Activated CD8-positive, alpha-beta T cell treated with anti-CD3 and anti-CD28 coated beads for 36 hours (primary cell): ENCODE measurements around the gene CORO7. TPM values are rescaled to one million over a fixed set of nuclear protein-coding genes. Genes with fewer than 3 reads are reported as not detected.

Experiments used
- ATAC-seq: fragments of 200-7000 bp; cut with Tn5 transposase; one replicate; pipeline ENCODE4 v1.10.0; 2021; ENCODE audit warnings: mild to moderate bottlenecking, moderate library complexity
- CTCF ChIA-PET: fragments of 350-600 bp; sonication (Branson Sonifier 250); formaldehyde crosslinking; loops from one replicate; lab custom pipeline; 2021; ENCODE audit warnings: antibody characterized with exemption; lab: Charles Lee
- POLR2A ChIA-PET: fragments of 350-600 bp; sonication (Branson Sonifier 250); formaldehyde crosslinking; loops from one replicate; lab custom pipeline; 2021; ENCODE audit warnings: antibody characterized with exemption; lab: Charles Lee
- DNase-seq: peaks from one replicate; pipeline ENCODE4 v3.0.0-alpha.2; 2020
- H3K27ac Mint-ChIP-seq: one replicate; pipeline ENCODE4 v1.8.0; 2021; ENCODE audit warnings: mild to moderate bottlenecking, mixed read lengths
- H3K27me3 Mint-ChIP-seq: one replicate; pipeline ENCODE4 v1.8.0; 2021; ENCODE audit warnings: mixed read lengths
- H3K36me3 Mint-ChIP-seq: one replicate; pipeline ENCODE4 v1.8.0; 2021; ENCODE audit warnings: low read depth, mixed read lengths
- H3K4me1 Mint-ChIP-seq: one replicate; pipeline ENCODE4 v1.8.0; 2021; ENCODE audit warnings: low read depth, mixed read lengths
- H3K4me3 Mint-ChIP-seq: one replicate; pipeline ENCODE4 v1.8.0; 2021; ENCODE audit warnings: mild to moderate bottlenecking, moderate library complexity, mixed read lengths
- H3K9me3 Mint-ChIP-seq: one replicate; pipeline ENCODE4 v1.8.0; 2021; ENCODE audit warnings: mixed read lengths
- intact Hi-C: fragments of 100-400 bp; cut with micrococcal nuclease; formaldehyde crosslinking; loops from one replicate; pipeline ENCODE4 v1.10.0; 2022
- total RNA-seq, 2 experiments: library from RNA; stranded (reverse); gene quantifications; one replicate each; pipeline ENCODE4 v1.2.3, GENCODE V29; 2021
- TF ChIP-seq, protein P1 (sequence below): fragments of 200-600 bp; IDR thresholded peaks from one replicate; pipeline ENCODE4 v1.8.0; 2022; ENCODE audit warnings: antibody characterized with exemption, mild to moderate bottlenecking

Gene CORO7
- total RNA-seq, 2 experiments from 2014 or later = 73.3 to 76.6 TPM

DNA sequence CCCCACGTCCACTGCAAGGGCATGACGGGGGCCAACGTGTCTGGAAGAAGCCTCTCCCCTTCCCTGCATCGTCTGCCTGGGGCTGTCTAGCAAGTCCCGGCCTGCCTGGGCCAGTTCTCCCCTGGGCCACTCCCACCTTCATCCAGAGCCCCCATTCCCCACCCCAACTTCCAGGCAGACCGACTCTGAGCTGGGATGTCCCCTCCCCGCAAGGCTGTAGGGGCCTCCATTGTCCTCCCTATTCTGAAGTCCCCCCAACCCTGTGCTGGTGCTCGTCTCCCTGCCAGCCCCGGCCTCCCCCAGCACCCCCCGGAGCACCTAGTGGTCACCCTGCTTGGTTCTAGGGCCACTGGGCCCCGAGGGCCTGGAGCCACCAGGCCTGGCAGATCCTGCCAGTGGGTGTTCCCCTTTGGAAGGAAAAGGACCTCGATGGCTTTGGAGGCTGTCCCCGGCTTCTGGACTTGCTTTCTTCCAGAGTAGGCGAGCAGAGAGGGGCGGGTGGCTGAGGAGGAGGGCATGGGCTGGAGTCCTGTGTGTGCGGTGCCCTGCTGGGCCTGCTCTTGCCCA is 95.7 kb downstream of the CORO7 start:
- CTCF ChIA-PET = interaction anchor here (1.1 to 1.6 kb wide), 3 partner anchors 10 to 82 kb away, joined by 5 to 6 read pairs (median 6); no protein-coding TSS in a partner anchor
- POLR2A ChIA-PET = interaction anchor here (1.0 kb wide), 1 partner anchor 47 kb away, joined by 3 read pairs; no protein-coding TSS in a partner anchor
- H3K36me3 Mint-ChIP-seq = no peaks in the 10 kb centered on the region
- H3K4me3 Mint-ChIP-seq = no peak overlapping the region
- intact Hi-C loops = no loop called here
- H3K9me3 Mint-ChIP-seq = no peaks in the 10 kb centered on the region
- no peak overlapping the region for H3K27ac Mint-ChIP-seq
- peaks cover 4% of the 10 kb centered on the region for H3K4me1 Mint-ChIP-seq
- H3K27me3 Mint-ChIP-seq = peaks cover 3% of the 10 kb centered on the region
- TF ChIP-seq, protein P1, sequence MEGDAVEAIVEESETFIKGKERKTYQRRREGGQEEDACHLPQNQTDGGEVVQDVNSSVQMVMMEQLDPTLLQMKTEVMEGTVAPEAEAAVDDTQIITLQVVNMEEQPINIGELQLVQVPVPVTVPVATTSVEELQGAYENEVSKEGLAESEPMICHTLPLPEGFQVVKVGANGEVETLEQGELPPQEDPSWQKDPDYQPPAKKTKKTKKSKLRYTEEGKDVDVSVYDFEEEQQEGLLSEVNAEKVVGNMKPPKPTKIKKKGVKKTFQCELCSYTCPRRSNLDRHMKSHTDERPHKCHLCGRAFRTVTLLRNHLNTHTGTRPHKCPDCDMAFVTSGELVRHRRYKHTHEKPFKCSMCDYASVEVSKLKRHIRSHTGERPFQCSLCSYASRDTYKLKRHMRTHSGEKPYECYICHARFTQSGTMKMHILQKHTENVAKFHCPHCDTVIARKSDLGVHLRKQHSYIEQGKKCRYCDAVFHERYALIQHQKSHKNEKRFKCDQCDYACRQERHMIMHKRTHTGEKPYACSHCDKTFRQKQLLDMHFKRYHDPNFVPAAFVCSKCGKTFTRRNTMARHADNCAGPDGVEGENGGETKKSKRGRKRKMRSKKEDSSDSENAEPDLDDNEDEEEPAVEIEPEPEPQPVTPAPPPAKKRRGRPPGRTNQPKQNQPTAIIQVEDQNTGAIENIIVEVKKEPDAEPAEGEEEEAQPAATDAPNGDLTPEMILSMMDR = no peak
- no peak for DNase-seq
- ATAC-seq = no peak

DNA sequence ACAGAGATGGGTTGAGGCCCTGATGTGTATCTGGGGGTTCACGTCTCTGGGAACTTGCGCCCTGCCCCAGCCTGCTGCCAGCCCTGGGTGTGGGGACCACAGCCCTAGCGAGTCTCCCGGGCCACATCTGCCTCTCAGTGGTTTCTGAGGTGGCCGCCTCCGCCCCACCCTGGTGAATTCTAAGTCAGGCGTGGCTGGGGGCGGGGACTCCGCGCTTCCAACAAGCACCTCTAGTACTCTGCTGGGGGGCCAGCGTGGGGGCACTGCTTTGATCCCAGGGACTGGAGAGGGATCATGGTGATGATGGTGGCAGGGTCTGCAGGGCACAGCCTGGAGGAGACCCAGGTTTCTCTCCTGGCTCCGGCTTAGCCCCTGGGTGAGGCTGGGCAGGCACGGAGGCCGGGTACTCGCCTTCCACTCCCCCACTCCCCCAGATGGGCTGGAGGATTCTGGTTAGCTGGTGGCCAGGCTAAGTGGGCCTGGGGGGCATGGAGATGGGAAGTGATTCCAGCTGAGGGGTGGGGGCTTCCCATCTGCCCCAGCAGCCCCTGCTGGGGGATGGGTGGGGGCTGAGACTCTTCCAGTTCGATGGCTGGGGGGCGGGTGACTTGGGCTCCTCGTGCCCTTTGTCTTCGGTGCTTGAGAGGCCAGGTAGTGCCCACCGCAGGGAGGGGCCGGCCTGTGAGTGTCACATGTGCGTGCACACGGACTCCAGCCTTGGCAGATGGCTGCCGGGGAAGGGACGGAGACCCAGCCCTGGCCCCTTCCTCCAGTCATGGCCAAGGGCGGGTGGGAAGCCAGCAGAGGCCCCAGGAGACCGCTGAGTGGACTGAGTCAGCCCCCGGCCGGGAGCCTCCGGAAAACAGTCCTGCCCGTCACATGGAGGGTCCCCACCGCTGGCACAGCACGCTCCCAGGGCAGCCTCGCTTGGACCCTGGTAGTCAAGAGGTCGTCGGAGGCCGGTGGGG is 96.7 kb downstream of the CORO7 start:
- ChIA-PET POLR2A (no interaction called here), CTCF (interaction anchor here (0.9 to 2.4 kb wide), 3 partner anchors 11 to 83 kb away, joined by 3 to 9 read pairs (median 6); no protein-coding TSS in a partner anchor)
- ATAC-seq (peak; percentile 70), DNase-seq (peak; percentile 87)
- Mint-ChIP-seq H3K9me3 (no peaks in the 10 kb centered on the region), H3K27me3 (peaks cover 6% of the 10 kb centered on the region), H3K36me3 (no peaks in the 10 kb centered on the region), H3K4me1 (peaks cover 6% of the 10 kb centered on the region), H3K27ac (no peak overlapping the region), H3K4me3 (no peak overlapping the region)
- TF ChIP-seq, protein P1 = no peak
- intact Hi-C loops = no loop called here

DNA sequence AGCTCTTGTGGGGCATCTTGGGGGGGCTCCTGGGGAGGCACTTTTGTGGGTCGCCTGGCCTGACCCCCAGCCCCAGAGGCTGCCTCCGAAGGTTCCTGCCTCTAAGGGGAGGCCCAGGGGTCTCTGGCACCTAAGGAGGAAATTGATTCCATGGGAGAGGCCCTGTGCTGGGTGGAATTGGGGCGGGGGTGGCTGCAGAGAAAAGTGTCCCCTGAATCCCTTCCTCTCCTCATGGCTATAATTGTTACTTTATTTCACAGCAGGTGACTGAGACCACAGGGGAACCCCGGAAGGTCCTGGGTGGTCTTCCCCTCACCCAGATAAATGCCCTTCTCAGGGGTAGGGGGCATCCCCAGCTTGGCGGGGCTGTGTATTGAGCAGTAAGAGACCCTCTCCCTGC is 97.4 kb downstream of the CORO7 start:
- intact Hi-C loops = no loop called here
- H3K4me3 Mint-ChIP-seq = no peak overlapping the region

DNA sequence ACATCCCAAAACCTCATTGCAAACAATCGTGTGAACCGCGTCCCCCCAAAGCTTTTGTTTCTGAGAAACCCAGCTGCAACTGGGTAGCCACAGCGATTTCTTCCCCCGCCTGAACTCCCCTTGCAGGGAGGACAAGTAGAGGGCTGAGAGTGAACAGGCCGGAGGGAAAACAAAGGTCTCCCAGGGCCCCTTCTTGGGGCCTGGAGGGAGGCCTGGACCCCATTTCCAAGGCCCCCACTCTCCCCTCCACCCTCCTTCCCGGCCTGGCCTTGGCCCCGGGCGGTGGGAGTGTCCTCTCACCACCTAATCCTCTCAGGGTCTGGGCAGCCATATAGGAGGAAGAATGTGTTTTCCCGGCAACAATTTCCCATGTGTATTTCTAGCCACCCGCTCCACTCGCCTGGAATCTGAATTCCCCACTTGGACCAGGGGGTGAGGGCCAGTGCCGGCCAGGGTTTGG is 97.9 kb downstream of the CORO7 start:
- Mint-ChIP-seq H3K9me3 (no peaks in the 10 kb centered on the region), H3K4me1 (peaks cover 12% of the 10 kb centered on the region), H3K4me3 (no peak overlapping the region), H3K27ac (no peak overlapping the region), H3K36me3 (no peaks in the 10 kb centered on the region), H3K27me3 (peaks cover 16% of the 10 kb centered on the region)
- TF ChIP-seq, protein P1 = no peak
- DNase-seq (no peak), ATAC-seq (no peak)
- ChIA-PET CTCF (interaction anchor here (1.0 to 2.4 kb wide), 4 partner anchors 9 to 15 kb away, joined by 3 to 9 read pairs (median 4); no protein-coding TSS in a partner anchor), POLR2A (no interaction called here)
- intact Hi-C loops = no loop called here

More for the DNA sequence above, 97.4 kb downstream of the CORO7 start:
- H3K27me3 Mint-ChIP-seq = peaks cover 13% of the 10 kb centered on the region
- no peak for ATAC-seq
- no peak overlapping the region for H3K27ac Mint-ChIP-seq
- H3K9me3 Mint-ChIP-seq = no peaks in the 10 kb centered on the region
- no peaks in the 10 kb centered on the region for H3K36me3 Mint-ChIP-seq
- TF ChIP-seq, protein P1 = no peak
- CTCF ChIA-PET = interaction anchor here (1.0 to 2.4 kb wide), 4 partner anchors 9 to 15 kb away, joined by 3 to 9 read pairs (median 4); no protein-coding TSS in a partner anchor
- H3K4me1 Mint-ChIP-seq = peaks cover 12% of the 10 kb centered on the region
- no peak for DNase-seq
- POLR2A ChIA-PET = no interaction called here
